GM08714 (cell line): ENCODE measurements around the gene ELL.
A peak's percentile ranks its signal among the peaks of the same experiment; 100 is the strongest.

Experiments used
- H3K4me3 ChIP-seq: fragments of 200-500 bp; sonication (Bioruptor generic); 2 replicates; pipeline ENCODE4 v1.5.1; 2014; ENCODE audit warnings: mild to moderate bottlenecking, low read length, inconsistent platforms
- ZNF274 ChIP-seq: IDR thresholded peaks from 2 replicates; pipeline ENCODE4 v1.6.1; 2012; ENCODE audit warnings: mild to moderate bottlenecking, low read depth, low read length

ELL gene

GRCh38 chr19:18521692-18522123 is at the start of gene ELL:
ELL (minus strand) TSS chr19:18522070; CDS start chr19:18522055, 15 bp downstream.
- no peak for TF ChIP-seq ZNF274
- H3K4me3 ChIP-seq, result peak within 1 kb of the TSS; percentile 93

GRCh38 chr19:18568367-18568766 is 46.5 kb upstream of the ELL start:
- no peak for TF ChIP-seq ZNF274
- H3K4me3 ChIP-seq, result no peak overlapping the region

- no peak for TF ChIP-seq ZNF274
- H3K4me3 ChIP-seq, result no peak overlapping the region
These were observed 45.1 kb upstream of the ELL start for GRCh38 chr19:18566953-18567352.

GRCh38 chr19:18562086-18562485 is 40.2 kb upstream of the ELL start:
- H3K4me3 ChIP-seq, result no peak overlapping the region
- TF ChIP-seq ZNF274, result no peak

GRCh38 chr19:18559685-18560084 is 37.8 kb upstream of the ELL start:
- no peak overlapping the region for H3K4me3 ChIP-seq
- TF ChIP-seq ZNF274, result no peak

- H3K4me3 ChIP-seq, result peak overlapping the region; percentile 92
- TF ChIP-seq ZNF274, result no peak
These were observed 36.7 kb upstream of the ELL start for GRCh38 chr19:18558604-18559003.

- H3K4me3 ChIP-seq, result peak overlapping the region; percentile 92
- TF ChIP-seq ZNF274, result no peak
These were observed 36.3 kb upstream of the ELL start for GRCh38 chr19:18558202-18558555.

- TF ChIP-seq ZNF274, result no peak
- peak within 1 kb of the TSS; percentile 92 for H3K4me3 ChIP-seq
These were observed 35.7 kb upstream of the ELL start, which contains the start of gene KXD1 for GRCh38 chr19:18557411-18558201. KXD1 (plus strand) TSS chr19:18557870; CDS start chr19:18562057, 4,187 bp downstream.

- TF ChIP-seq ZNF274, result no peak
- H3K4me3 ChIP-seq, result no peak overlapping the region
These were observed 29.8 kb upstream of the ELL start for GRCh38 chr19:18551631-18552030.

- no peak for TF ChIP-seq ZNF274
- H3K4me3 ChIP-seq, result peak overlapping the region; percentile 66; the same call in 1 of the 2 replicates
These were observed 22.1 kb upstream of the ELL start for GRCh38 chr19:18543814-18544475.

GRCh38 chr19:18542941-18543813 is 21.3 kb upstream of the ELL start, which contains the start of gene FKBP8:
FKBP8 (minus strand) TSS chr19:18543573; CDS start chr19:18541970, 1,603 bp downstream.
- H3K4me3 ChIP-seq, result peak within 1 kb of the TSS; percentile 76
- TF ChIP-seq ZNF274, result no peak

- H3K4me3 ChIP-seq, result peak overlapping the region; percentile 76
- no peak for TF ChIP-seq ZNF274
These were observed 20.4 kb upstream of the ELL start for GRCh38 chr19:18541992-18542940.
